IPS-15b (cell line): ENCODE results near the gene ARPC1A.
A peak's percentile ranks its signal among the peaks of the same experiment; 100 is the strongest.
"Not testable (repeated sequence)": the region's sequence is repeated elsewhere in the genome, so short reads cannot be mapped to it uniquely, and the experiment has no call there.

ENCODE experiments used
- H3K27me3 ChIP-seq: one replicate; pipeline ENCODE4 v1.6.1; 2013; ENCODE audit warnings: low read length; ENCODE audit not compliant: control insufficient read depth, insufficient read depth
- H3K36me3 ChIP-seq: one replicate; pipeline ENCODE4 v1.6.1; 2013; ENCODE audit warnings: low read length; ENCODE audit not compliant: control insufficient read depth, insufficient read depth
- H3K4me1 ChIP-seq: one replicate; pipeline ENCODE4 v1.6.1; 2013; ENCODE audit warnings: mild to moderate bottlenecking, low read length; ENCODE audit not compliant: control insufficient read depth, insufficient read depth
- H3K4me3 ChIP-seq: one replicate; pipeline ENCODE4 v1.5.1; 2013; ENCODE audit warnings: low read depth, low read length
- H3K9ac ChIP-seq: one replicate; pipeline ENCODE4 v1.6.1; 2013; ENCODE audit warnings: low read depth, mild to moderate bottlenecking, low read length
- H3K9me3 ChIP-seq: one replicate; pipeline ENCODE4 v1.6.1; 2013; ENCODE audit warnings: mild to moderate bottlenecking, low read length; ENCODE audit not compliant: control insufficient read depth, insufficient read depth

Gene ARPC1A

DNA sequence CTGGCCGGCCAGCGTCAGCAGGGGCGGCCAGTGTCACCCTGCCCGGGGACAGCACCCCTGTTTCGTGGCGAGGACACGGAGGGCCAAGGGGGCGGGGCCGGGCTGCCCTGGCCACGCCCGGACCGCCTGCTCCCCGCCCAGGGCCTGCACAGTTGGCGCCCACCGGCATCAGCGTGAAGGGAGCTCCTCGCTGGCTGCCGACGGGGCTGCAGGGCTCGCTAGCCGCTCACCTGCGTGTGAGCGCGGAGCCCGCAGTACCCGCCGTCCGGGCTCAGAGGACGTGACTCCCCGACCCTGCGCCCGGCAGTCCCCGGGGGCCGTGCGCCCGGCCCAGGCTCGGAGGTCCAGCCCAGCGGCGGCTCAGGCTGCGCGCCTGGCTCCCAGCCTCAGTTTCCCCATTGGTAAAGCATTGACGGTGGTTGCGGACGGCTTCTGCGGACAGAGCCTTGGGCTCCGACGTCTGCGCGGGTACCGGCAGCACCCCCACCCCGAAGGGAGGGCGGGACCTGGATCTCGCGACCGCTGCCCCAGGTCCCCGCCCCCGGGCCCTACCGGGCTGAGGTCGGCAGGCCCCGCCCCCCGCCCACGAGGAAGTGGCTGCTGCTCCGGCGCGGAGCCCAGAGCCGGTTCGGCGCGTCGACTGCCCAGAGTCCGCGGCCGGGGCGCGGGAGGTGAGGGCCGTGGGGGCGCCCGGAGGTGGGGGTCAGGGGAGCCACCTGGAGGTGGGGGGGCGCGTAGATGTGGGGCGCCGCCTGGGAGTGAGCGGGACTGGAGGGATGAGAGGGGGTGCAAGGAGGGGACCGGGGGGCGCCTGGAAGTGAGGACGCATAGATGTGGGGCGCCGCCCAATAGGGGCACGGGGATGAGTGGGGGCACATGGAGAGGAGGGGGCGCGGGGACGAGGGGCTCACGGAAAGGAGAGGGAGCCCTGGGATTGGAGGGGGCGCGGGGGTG is 48.7 kb downstream of the ARPC1A start, which contains the start of gene ARPC1B:
Gene ARPC1B (plus strand): TSS at position 620 of the 954 bp plus-strand sequence. CDS start 10,985 bp downstream, outside the sequence.
- Histone ChIP-seq H3K9ac (peak within 1 kb of the TSS; percentile 73), H3K4me1 (peaks cover 3% of the 10 kb centered on the region)

GRCh38 chr7:99375070-99375807 is 49.5 kb downstream of the ARPC1A start:
- Histone ChIP-seq H3K36me3 (no peaks in the 10 kb centered on the region), H3K9ac (no peak overlapping the region), H3K9me3 (no peaks in the 10 kb centered on the region), H3K4me3 (peak overlapping the region; percentile 46), H3K27me3 (no peaks in the 10 kb centered on the region), H3K4me1 (peaks cover 6% of the 10 kb centered on the region)

More for the DNA sequence above, 48.7 kb downstream of the ARPC1A start, which contains the start of gene ARPC1B:
- H3K9me3 ChIP-seq: no peaks in the 10 kb centered on the region
- no peaks in the 10 kb centered on the region for H3K27me3 ChIP-seq
- H3K36me3 ChIP-seq: no peaks in the 10 kb centered on the region
- peak within 1 kb of the TSS; percentile 80 for H3K4me3 ChIP-seq

GRCh38 chr7:99379043-99379577 is 53.4 kb downstream of the ARPC1A start:
- Histone ChIP-seq H3K9ac (no peak overlapping the region), H3K27me3 (no peaks in the 10 kb centered on the region), H3K4me3 (no peak overlapping the region), H3K9me3 (no peaks in the 10 kb centered on the region), H3K4me1 (peaks cover 8% of the 10 kb centered on the region), H3K36me3 (no peaks in the 10 kb centered on the region)

GRCh38 chr7:99379693-99380031 is 54.0 kb downstream of the ARPC1A start:
- H3K4me3 ChIP-seq, H3K4me1 ChIP-seq, H3K36me3 ChIP-seq, H3K27me3 ChIP-seq, H3K9me3 ChIP-seq: not testable (repeated sequence)
- H3K9ac ChIP-seq: peak overlapping the region; percentile 24

- Histone ChIP-seq H3K4me3 (no peak overlapping the region), H3K36me3 (no peaks in the 10 kb centered on the region), H3K4me1 (peaks cover 8% of the 10 kb centered on the region), H3K9ac (no peak overlapping the region), H3K27me3 (no peaks in the 10 kb centered on the region), H3K9me3 (no peaks in the 10 kb centered on the region)
These were observed 54.5 kb downstream of the ARPC1A start for GRCh38 chr7:99380032-99380822.

DNA sequence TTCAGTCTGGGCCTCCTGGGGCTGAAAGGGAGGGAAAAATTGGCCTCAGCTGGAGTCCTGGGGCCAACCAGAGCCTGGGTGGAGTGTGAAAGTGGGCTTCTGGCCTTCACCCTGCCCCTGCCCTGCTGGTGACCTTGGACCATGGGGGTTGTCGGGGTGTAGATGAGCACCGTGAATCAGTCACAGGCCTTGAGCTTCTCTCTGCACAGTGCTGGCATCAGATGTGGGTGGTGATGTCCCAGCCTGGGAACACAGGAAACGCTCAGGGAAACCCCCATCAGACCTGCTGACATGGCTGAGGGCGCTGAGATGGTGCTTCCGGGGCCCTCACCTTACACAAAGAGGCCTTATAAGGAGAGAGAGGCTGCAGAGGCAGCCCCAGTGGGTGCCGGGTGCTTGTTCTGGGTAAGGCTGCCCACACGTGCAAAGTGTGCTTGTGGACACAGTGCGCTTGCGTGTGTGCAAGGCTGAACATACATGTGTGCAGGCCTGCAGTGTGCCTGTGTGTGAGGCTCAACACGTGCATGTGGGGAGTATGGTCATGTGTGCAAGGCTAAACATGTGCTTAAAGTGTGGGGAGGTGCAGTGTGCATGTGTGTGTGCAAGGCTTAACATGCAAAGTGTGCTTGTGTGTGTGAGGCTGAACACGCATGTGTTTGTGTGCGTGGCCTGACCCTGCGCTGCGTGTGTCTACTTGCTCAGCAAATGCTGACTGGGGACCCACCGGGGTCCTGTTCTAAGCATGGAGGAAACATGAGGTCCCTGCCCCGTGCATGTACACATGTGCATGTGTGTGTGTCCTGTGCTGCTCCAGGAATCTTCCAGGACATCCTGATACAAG is 55.3 kb downstream of the ARPC1A start:
- Histone ChIP-seq H3K36me3 (peaks cover 4% of the 10 kb centered on the region), H3K27me3 (no peaks in the 10 kb centered on the region), H3K9ac (peak overlapping the region; percentile 16), H3K9me3 (no peaks in the 10 kb centered on the region), H3K4me3 (no peak overlapping the region), H3K4me1 (peaks cover 8% of the 10 kb centered on the region)

- Histone ChIP-seq H3K9me3 (no peaks in the 10 kb centered on the region), H3K4me1 (peaks cover 8% of the 10 kb centered on the region), H3K27me3 (no peaks in the 10 kb centered on the region), H3K4me3 (no peak overlapping the region), H3K9ac (no peak overlapping the region), H3K36me3 (peaks cover 7% of the 10 kb centered on the region)
These were observed 56.0 kb downstream of the ARPC1A start for GRCh38 chr7:99381664-99382075.

- Histone ChIP-seq H3K4me3 (no peak overlapping the region), H3K9me3 (no peaks in the 10 kb centered on the region), H3K36me3 (peaks cover 14% of the 10 kb centered on the region), H3K9ac (no peak overlapping the region), H3K27me3 (no peaks in the 10 kb centered on the region), H3K4me1 (peaks cover 8% of the 10 kb centered on the region)
These were observed 57.5 kb downstream of the ARPC1A start for GRCh38 chr7:99383203-99383602.

DNA sequence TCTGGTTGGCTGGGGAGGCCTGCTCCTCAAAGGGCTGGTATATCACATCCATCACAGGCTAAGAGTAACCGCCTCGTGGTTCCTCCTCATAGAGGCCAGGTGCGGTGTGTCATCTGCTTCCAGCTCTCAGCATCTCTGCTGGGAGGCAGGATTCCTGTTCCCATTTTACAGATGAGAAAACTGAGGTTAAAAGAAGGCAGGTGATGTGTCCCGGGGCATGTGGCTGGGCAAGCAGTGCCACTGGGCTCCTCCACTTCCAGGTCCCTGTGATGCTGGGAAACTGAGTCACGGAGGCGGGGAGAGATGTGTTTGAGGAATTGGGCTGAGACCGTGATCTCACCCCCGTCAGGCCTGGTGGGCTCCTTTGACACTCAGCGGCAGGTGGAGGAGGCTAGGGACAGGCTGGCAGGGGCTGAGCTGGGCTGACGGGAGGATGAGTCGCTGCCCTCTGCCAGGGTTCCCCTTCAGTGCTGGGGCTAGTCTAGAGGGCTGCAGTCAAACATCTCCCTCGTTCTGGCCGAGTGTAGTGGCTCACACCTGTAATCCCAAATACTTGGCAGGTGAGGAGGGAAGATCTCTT is 58.2 kb downstream of the ARPC1A start:
- Histone ChIP-seq H3K27me3 (no peaks in the 10 kb centered on the region), H3K9ac (no peak overlapping the region), H3K36me3 (peaks cover 17% of the 10 kb centered on the region), H3K9me3 (no peaks in the 10 kb centered on the region), H3K4me3 (no peak overlapping the region), H3K4me1 (peaks cover 8% of the 10 kb centered on the region)

DNA sequence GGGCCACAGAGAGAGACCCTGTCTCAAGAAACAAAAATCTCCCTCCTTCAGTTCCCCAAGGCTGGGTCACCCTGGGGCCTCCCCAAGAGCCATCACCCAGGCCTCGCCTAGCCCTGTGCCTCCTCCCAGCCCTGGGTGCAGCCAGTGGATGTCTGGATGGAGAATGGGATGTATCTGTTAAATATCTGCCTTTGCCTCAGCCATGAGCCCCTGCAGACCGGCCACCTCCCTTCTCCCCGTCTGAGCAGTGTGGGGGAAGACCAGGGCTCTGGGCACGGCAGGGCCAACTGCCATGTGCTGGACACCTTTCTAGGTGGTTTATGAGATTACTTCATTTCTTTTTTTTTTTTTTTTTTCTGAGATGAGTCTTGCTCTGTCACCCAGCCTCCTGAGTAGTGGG is 58.8 kb downstream of the ARPC1A start:
- Histone ChIP-seq H3K9ac (no peak overlapping the region), H3K36me3 (peaks cover 19% of the 10 kb centered on the region), H3K4me3 (no peak overlapping the region), H3K9me3 (no peaks in the 10 kb centered on the region), H3K27me3 (no peaks in the 10 kb centered on the region), H3K4me1 (peaks cover 8% of the 10 kb centered on the region)
